Midbrain (tissue), 1 donor: ENCODE measurements around the gene PTPRM.

Experiments
- DNase-seq: peaks from one replicate; lab custom pipeline; 2025; lab: John Stamatoyannopoulos, UW

PTPRM gene

GRCh38 chr18:7809455-7809854 lies 242.3 kb downstream of the PTPRM start:
- no peak for DNase-seq

DNA sequence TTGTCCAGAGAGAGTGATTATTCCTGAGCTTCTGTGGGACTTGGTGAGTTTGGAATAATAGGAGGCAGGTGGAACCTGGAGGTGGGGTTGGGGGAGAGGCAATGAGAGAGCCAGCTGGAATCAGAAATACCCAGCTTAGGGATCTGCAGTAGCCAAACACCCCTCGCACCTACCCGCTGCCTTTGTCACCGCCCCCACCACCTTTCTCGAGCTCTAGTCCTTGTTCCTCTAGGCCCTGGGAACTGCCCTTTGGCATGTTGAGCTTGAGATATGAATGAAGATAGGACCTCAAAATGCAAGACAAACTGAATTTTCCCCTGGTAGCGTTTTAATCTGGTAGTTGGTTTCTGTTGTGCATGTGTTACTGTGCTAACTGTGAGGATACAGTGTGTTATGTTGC lies 242.9 kb downstream of the PTPRM start:
- no peak for DNase-seq

- DNase-seq = no peak
Measured at GRCh38 chr18:7812431-7813063, 245.4 kb downstream of the PTPRM start.

- DNase-seq = no peak
Measured at GRCh38 chr18:7813131-7813530, 246.0 kb downstream of the PTPRM start.

DNA sequence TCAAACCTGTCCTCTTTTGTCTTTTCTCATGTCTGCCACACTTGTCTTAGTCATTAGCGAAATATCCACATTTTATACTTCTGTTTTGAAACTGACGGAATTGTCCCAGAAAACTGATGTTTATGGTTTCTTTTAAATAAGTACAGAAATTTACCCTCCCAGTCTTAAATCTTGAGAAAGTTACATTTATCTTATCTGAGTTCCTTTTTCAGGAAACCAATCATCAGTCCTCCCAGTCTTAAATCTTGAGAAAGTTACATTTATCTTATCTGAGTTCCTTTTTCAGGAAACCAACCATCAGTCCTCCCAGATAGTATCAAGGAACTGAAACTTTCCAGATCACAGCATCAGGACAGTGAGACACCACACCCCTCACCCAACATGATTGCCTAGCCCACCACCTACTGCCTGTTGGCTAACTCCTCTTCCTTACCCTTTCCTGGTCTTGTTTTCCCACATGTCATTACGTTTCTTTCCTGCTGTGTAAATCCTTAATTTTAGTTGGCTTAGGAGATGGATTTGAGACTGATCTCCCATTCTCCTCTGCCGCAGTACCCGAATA lies 247.7 kb downstream of the PTPRM start:
- DNase-seq = no peak

DNA sequence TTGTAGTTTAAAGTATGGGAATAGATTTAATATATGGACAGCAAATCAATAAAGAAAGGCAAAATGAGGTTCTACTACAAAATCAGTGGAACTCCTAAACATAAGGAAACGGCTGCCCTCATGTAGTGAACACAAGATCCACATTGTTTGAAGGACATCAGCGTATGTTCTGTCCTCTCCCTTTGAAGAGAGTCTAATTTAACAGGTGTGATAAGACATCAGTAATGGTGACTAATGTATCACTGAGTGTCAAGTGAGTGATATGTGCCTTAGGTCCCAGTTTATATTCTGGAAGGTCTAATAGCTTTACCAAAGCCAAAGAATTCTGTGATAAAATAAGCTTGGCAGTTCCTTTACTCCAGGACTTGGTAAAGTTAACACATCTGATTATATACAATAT lies 248.7 kb downstream of the PTPRM start:
- no peak for DNase-seq

- no peak for DNase-seq
Measured at GRCh38 chr18:7817575-7818230, 250.6 kb downstream of the PTPRM start.

DNA sequence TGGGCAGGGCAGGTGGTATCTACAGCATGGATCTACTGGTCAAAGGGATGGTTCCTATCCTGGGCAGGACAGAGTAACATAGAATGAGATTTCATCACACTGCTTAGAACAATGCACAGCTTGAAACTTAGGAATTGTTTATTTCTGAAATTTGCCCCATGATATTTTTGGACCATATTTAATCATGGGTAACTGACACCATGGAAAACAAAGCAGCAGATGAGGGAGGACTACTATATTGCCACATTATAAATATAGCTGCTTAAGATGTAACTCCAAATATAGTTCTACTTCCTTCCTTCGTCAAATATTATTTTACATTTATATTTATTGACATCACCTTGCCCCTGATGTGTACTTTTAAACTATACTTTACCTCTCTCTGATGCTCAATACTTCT lies 254.7 kb downstream of the PTPRM start:
- no peak for DNase-seq

- no peak for DNase-seq
Measured at GRCh38 chr18:7822435-7823331, 255.6 kb downstream of the PTPRM start.

- DNase-seq = no peak
Measured at GRCh38 chr18:7824970-7825369, 257.9 kb downstream of the PTPRM start.

DNA sequence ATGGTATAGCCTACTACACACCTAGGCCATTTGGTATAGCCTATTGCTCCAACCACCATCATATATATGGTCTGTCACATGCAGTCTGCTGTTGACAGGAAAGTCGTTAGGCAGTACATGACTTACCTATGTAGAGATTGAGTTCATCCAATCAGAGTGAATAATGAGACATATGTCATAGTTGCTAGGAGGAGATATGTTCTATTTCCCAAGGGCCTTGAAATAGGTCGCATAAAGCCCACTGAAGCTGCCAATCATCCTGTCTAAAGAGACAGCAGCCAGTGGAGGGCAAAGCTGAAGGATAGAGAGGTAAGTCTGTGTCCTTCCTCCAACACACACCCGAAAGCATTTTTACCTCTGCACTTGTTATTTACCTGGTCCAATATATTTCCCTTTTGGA lies 263.4 kb downstream of the PTPRM start:
- DNase-seq = no peak

GRCh38 chr18:7839548-7839947 lies 272.4 kb downstream of the PTPRM start:
- DNase-seq = no peak

DNA sequence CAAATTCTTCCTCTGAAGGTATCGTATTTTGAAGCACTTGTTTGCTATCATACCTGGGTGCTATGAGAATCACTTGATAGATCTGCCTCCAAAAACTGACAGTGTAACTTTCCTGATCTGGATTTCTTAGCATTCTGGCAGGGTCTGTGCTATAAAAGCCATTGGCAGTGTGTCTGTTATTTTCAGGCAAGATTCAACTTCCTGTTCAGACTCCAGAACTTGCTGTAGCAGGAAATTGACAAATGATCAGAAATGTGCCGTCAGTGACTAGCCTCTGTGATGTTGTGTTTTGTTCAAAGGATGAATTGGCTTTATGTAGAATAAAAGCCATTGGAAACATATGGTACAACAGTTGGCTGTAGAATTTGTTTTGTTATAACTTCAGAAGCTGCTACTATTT lies 273.3 kb downstream of the PTPRM start:
- DNase-seq = no peak

GRCh38 chr18:7844017-7844416 lies 276.9 kb downstream of the PTPRM start:
- no peak for DNase-seq

DNA sequence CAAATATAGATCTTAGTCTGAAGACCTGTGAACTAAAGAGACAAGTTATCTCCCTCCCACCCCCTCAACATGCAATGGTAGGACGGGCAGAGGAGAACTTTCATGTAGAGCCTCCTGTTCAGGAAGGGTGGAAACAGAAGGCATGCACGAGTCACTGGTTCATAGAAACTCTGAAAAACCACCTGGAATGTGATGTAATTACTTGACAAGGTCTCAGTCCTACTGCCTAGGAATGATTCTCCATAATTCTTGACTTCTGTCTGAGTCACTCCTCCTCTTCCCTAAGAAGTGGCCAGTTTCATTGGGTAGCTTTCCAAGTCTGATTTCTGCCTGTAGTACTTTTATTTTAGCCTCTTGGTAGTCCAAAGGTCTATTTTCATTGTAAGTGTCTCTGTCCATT lies 277.3 kb downstream of the PTPRM start:
- no peak for DNase-seq

GRCh38 chr18:7846335-7846734 lies 279.2 kb downstream of the PTPRM start:
- DNase-seq = no peak

- DNase-seq = no peak
Measured at GRCh38 chr18:7847357-7848053, 280.4 kb downstream of the PTPRM start.

- no peak for DNase-seq
Measured at GRCh38 chr18:7848054-7848412, 280.9 kb downstream of the PTPRM start.

- DNase-seq = no peak
Measured at GRCh38 chr18:7850446-7850845, 283.3 kb downstream of the PTPRM start.

GRCh38 chr18:7855028-7855427 lies 287.9 kb downstream of the PTPRM start:
- DNase-seq = no peak

DNA sequence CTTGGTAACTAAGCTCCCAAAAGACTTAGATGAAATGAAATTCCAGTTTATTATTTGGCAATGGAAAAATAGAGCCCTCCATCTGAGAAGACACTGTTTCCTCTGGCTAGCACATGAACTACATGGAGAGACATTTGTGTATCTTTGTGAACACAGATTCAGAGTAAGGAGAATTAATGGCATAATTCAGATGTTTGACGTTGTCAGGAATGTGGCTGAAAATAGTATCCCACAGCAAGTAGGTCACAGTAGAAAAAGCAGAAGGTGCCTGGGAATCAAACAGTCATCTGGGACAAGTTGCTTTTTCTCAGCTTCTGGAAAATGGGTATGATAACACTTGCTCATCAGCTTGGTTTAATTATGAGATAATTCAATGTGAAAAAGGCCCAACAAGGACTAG lies 288.6 kb downstream of the PTPRM start:
- DNase-seq = no peak

DNA sequence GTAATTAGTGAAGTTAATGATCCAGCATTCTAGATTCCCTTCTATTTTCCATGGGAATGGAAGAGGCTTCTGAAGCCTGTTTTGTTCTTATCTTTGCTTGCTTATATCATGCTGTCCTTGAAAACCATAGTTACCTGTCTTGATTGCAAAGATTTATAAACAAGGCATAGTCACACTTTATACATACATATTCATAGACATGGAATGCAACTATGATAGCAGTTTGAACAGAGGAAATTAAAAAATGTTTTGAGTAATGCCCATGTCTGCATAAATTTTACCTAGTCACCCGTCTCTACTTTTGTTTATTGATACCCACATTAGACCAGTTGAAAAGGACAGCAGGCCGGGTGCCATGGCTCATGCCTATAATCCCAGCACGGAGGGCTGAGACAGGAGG lies 289.0 kb downstream of the PTPRM start:
- DNase-seq = no peak
